CD4-positive, alpha-beta T cell (primary cell): ENCODE results near the gene BRD9. TPM values are rescaled to one million over a fixed set of nuclear protein-coding genes. Genes with fewer than 3 reads are reported as not detected.

Experiments used
- ATAC-seq: fragments of 200-7000 bp; cut with Tn5 transposase; one replicate; pipeline ENCODE4 v1.10.0; 2022; ENCODE audit warnings: mild to moderate bottlenecking; ENCODE audit not compliant: poor library complexity
- CTCF ChIA-PET: fragments of 350-600 bp; sonication (Branson Sonifier 250); formaldehyde crosslinking; loops from one replicate; lab custom pipeline; 2021; ENCODE audit warnings: antibody characterized with exemption, inconsistent platforms; lab: Charles Lee
- POLR2A ChIA-PET: fragments of 350-600 bp; sonication (Branson Sonifier 250); formaldehyde crosslinking; loops from one replicate; lab custom pipeline; 2021; ENCODE audit warnings: antibody characterized with exemption, inconsistent platforms; lab: Charles Lee
- DNase-seq, 14 experiments: peaks; one replicate each; pipeline ENCODE4 v3.0.0-alpha.2; 2013 to 2020; ENCODE audit warnings: mixed read lengths in 2 of 14
- H3K27ac ChIP-seq, 2 donors: one replicate each; pipeline versions ENCODE4 v1.5.1 to v1.7.0; 2013; ENCODE audit warnings: low read length in 2 of 2, low read depth in 1 of 2, mild to moderate bottlenecking in 1 of 2
- H3K27me3 ChIP-seq, 2 experiments: 1 replicate in 1 of 2; 2 replicates in 1 of 2; pipeline versions ENCODE4 v1.6.1 to v1.7.0; 2013; ENCODE audit warnings: low read length in 2 of 2, control low read depth in 1 of 2, mild to moderate bottlenecking in 1 of 2, moderate library complexity in 1 of 2; ENCODE audit not compliant: insufficient read depth in 2 of 2, control insufficient read depth in 1 of 2
- H3K36me3 ChIP-seq: one replicate; pipeline ENCODE4 v1.6.1; 2013; ENCODE audit warnings: low read length, control low read depth; ENCODE audit not compliant: insufficient read depth
- H3K4me1 ChIP-seq: one replicate; pipeline ENCODE4 v1.6.1; 2013; ENCODE audit warnings: low read length, control low read depth; ENCODE audit not compliant: insufficient read depth
- H3K4me3 ChIP-seq: one replicate; pipeline ENCODE4 v1.5.1; 2013; ENCODE audit warnings: mild to moderate bottlenecking, low read length, moderate library complexity
- H3K9me3 ChIP-seq, 2 experiments: 1 replicate in 1 of 2; 2 replicates in 1 of 2; pipeline versions ENCODE4 v1.6.1 to v1.7.0; 2013; ENCODE audit warnings: low read length in 2 of 2, mild to moderate bottlenecking in 2 of 2, control low read depth in 1 of 2, moderate library complexity in 1 of 2; ENCODE audit not compliant: control insufficient read depth in 1 of 2, insufficient read depth in 1 of 2
- H3K27ac Mint-ChIP-seq: one replicate; pipeline ENCODE4 v1.8.0; 2020; ENCODE audit warnings: mixed read lengths
- H3K27me3 Mint-ChIP-seq: one replicate; pipeline ENCODE4 v1.8.0; 2021; ENCODE audit warnings: mixed read lengths
- H3K36me3 Mint-ChIP-seq: one replicate; pipeline ENCODE4 v1.8.0; 2021; ENCODE audit warnings: low read depth, mixed read lengths
- H3K4me1 Mint-ChIP-seq: one replicate; pipeline ENCODE4 v1.8.0; 2021; ENCODE audit warnings: low read depth, mixed read lengths
- H3K4me3 Mint-ChIP-seq: one replicate; pipeline ENCODE4 v1.8.0; 2020; ENCODE audit warnings: mild to moderate bottlenecking, mixed read lengths
- H3K9me3 Mint-ChIP-seq: one replicate; pipeline ENCODE4 v1.8.0; 2020; ENCODE audit warnings: mixed read lengths
- intact Hi-C, 2 experiments: fragments of 100-400 bp; cut with DNase I in 1 of 2; cut with micrococcal nuclease in 1 of 2; formaldehyde crosslinking; loops; one replicate each; pipeline versions ENCODE4 v1.15.1 to v1.9.0; 2023 to 2025; cut with DNase I, micrococcal nuclease
- total RNA-seq, 174 experiments: library from RNA in 2 of 174; stranded (reverse) in 2 of 174; gene quantifications; one replicate each; pipeline ENCODE4 v1.2.3 and lab custom pipeline; 2021 to 2026
- TF ChIP-seq, protein P1 (sequence below): fragments of 200-600 bp; IDR thresholded peaks from one replicate; pipeline ENCODE4 v1.8.0; 2022; ENCODE audit warnings: antibody characterized with exemption, mild to moderate bottlenecking

The BRD9 gene
- total RNA-seq, 2 experiments from 2014 or later, result 109 TPM

DNA sequence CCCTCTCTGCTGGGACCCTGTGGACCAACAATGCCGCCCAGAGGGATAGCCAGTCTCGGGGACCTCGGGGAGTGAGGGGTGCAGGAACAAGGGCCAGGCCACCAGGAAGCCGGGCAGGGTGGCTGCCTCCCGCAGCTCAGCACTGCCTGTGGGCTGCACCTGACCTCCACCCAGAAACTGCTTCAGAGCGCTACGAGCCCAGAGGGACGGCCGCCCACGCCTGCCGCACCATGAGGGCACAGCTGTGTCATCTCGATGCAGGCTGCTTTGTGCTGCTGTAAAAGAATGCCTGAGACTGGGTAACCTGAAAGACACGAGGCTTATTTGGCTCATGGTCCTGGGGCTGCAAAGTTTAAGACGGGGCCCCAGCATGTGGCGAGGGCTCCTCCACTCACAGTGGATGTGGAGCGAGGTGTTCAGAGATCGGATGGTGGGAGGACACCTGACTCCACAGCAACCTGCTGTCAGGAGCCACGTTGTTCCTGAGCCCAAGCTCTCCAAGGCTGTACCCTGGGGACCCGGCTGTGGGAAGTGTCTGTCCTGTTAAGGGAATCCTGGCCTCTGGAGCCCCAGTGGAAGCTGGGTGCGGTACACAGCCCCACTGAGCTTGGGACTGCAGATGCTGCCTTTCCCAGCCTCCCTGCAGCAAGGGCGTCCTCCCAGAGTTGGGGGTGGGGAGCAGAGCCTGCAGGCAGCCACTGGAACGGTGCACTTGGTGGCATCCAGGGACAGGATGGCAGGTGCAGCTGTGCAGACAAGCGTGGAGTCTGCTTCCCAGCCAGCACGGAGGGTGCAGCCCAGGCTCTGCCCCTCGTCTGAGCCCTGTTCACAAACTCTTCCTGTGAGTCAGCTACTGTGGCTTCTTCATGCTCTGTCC lies 30.0 kb downstream of the BRD9 start:
- Histone ChIP-seq H3K36me3 (peaks cover 52% of the 10 kb centered on the region), H3K4me1 (no peaks in the 10 kb centered on the region), H3K27ac (no peak overlapping the region), H3K9me3 (peaks cover 0 to 7% of the 10 kb centered on the region in 2 experiments), H3K27me3 (no peaks in the 10 kb centered on the region), H3K4me3 (no peak overlapping the region)
- ChIA-PET POLR2A (interaction anchor here (1.1 kb wide), 1 partner anchor 30 kb away, joined by 4 read pairs; the partner anchor contains the start of genes BRD9 and TRIP13), CTCF (no interaction called here)
- no peaks in the 10 kb centered on the region for H3K9me3 Mint-ChIP-seq
- DNase-seq, result no peak
- H3K36me3 Mint-ChIP-seq, result peaks cover 52% of the 10 kb centered on the region
- no peak overlapping the region for H3K4me3 Mint-ChIP-seq
- no peaks in the 10 kb centered on the region for H3K4me1 Mint-ChIP-seq
- intact Hi-C loops, result no loop called here
- H3K27ac Mint-ChIP-seq, result no peak overlapping the region
- TF ChIP-seq, protein P1, sequence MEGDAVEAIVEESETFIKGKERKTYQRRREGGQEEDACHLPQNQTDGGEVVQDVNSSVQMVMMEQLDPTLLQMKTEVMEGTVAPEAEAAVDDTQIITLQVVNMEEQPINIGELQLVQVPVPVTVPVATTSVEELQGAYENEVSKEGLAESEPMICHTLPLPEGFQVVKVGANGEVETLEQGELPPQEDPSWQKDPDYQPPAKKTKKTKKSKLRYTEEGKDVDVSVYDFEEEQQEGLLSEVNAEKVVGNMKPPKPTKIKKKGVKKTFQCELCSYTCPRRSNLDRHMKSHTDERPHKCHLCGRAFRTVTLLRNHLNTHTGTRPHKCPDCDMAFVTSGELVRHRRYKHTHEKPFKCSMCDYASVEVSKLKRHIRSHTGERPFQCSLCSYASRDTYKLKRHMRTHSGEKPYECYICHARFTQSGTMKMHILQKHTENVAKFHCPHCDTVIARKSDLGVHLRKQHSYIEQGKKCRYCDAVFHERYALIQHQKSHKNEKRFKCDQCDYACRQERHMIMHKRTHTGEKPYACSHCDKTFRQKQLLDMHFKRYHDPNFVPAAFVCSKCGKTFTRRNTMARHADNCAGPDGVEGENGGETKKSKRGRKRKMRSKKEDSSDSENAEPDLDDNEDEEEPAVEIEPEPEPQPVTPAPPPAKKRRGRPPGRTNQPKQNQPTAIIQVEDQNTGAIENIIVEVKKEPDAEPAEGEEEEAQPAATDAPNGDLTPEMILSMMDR, result no peak
- H3K27me3 Mint-ChIP-seq, result no peaks in the 10 kb centered on the region
- no peak for ATAC-seq

DNA sequence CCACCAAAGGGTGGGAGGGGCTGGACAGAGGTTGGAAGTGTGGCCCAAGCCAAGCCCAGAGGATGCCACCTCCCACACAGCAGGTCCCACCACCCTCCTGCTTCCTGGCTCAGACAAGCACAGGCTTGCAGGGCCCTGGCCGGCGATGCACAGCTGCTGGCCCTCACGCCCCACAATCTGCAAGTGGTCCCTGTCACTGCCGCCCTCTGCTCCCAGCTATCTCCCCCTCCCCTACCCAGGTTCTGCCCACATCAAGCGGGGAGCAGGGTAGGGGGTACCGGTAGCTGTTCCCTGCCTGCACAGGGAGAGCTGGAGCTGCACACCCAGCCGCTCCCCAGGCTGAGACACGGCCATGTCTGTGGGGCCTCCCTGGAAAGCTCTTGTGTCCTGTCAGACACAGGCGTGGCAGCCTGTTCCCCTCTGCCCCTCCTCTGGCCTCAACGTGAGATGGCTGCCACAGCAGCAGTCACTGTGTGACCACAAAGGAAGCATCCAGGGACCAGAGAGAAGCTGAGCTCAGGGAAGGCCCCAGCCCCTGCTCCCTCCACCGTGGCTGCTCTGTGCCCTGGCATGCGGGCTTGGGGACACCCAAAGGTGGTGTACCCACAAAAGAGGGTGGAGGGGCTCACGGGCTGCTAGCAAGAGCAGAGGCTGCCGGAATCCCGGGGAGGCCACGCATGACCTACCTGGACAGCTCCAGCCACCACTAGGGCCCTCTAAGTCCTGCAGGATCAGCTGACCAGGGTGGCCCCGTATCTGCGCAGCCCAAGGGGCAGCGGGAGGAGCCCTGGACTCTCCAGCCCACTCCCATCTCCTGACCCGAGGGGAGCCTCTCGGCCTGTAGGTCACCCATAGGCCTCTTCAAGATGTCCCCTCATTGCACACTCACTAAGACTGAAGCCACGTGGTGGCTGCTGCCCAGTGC lies 30.9 kb downstream of the BRD9 start:
- Histone ChIP-seq H3K4me1 (peaks cover 2% of the 10 kb centered on the region), H3K27ac (no peak overlapping the region), H3K27me3 (no peaks in the 10 kb centered on the region), H3K4me3 (no peak overlapping the region), H3K9me3 (no peaks in the 10 kb centered on the region), H3K36me3 (peaks cover 42% of the 10 kb centered on the region)
- H3K4me3 Mint-ChIP-seq, result no peak overlapping the region
- H3K36me3 Mint-ChIP-seq, result peaks cover 43% of the 10 kb centered on the region
- H3K27me3 Mint-ChIP-seq, result no peaks in the 10 kb centered on the region
- no peaks in the 10 kb centered on the region for H3K9me3 Mint-ChIP-seq
- no peak overlapping the region for H3K27ac Mint-ChIP-seq
- intact Hi-C loops, result no loop called here
- H3K4me1 Mint-ChIP-seq, result no peaks in the 10 kb centered on the region
- ATAC-seq, result no peak
- TF ChIP-seq, protein P1, result no peak
- ChIA-PET POLR2A (interaction anchor here (1.1 kb wide), 1 partner anchor 31 kb away, joined by 4 read pairs; the partner anchor contains the start of genes BRD9 and TRIP13), CTCF (no interaction called here)
- no peak for DNase-seq

DNA sequence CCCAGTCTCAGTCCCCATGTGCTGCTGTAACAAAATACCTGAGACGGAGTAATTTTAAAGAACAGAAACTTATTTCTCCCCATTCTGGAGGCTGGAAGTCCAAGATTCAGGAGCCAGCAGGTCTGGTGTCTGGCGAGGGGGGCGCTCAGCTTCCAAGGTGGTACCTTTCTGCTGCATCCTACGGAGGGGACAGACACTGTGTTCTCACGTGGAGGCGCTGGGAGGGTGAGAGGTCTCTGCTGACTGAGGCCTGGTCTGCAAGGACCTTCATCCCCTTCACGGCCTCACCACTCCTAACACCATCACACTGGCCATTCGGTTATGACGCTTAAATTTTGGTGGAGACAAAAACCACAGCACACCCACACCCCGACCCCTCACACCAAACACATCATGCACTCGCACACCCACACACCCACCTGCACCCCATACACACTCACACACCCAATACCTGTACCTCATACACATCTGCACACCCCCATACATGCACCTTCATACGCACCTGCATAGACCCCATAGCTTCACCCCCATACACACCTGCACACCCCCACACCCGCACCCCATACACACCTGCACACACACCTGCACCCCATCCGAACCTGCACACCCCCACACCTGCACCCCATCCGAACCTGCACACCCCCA lies 32.0 kb downstream of the BRD9 start:
- TF ChIP-seq, protein P1, result no peak
- ATAC-seq, result no peak
- Histone ChIP-seq H3K4me3 (no peak overlapping the region), H3K9me3 (peaks cover 0 to 5% of the 10 kb centered on the region in 2 experiments), H3K36me3 (peaks cover 34% of the 10 kb centered on the region), H3K4me1 (peaks cover 5% of the 10 kb centered on the region), H3K27ac (no peak overlapping the region), H3K27me3 (no peaks in the 10 kb centered on the region)
- DNase-seq, result no peak
- H3K27ac Mint-ChIP-seq, result no peak overlapping the region
- intact Hi-C loops, result no loop called here
- no peaks in the 10 kb centered on the region for H3K27me3 Mint-ChIP-seq
- H3K9me3 Mint-ChIP-seq, result no peaks in the 10 kb centered on the region
- H3K4me3 Mint-ChIP-seq, result no peak overlapping the region
- H3K4me1 Mint-ChIP-seq, result no peaks in the 10 kb centered on the region
- ChIA-PET POLR2A (no interaction called here), CTCF (no interaction called here)
- H3K36me3 Mint-ChIP-seq, result peaks cover 36% of the 10 kb centered on the region
